HG02642 (cell line): ENCODE measurements around the gene TMEFF1.
"Not testable (repeated sequence)": the region's sequence is repeated elsewhere in the genome, so short reads cannot be mapped to it uniquely, and the experiment has no call there.

Experiments
- ATAC-seq: cut with Tn5 transposase; IDR thresholded peaks from one replicate; pipeline ENCODE4 v1.9.1; 2021; ENCODE audit warnings: mild to moderate bottlenecking; ENCODE audit not compliant: unreplicated experiment, poor library complexity

Gene TMEFF1

GRCh38 chr9:100486479-100487176 lies 13.7 kb downstream of the TMEFF1 start:
- ATAC-seq = no peak

DNA sequence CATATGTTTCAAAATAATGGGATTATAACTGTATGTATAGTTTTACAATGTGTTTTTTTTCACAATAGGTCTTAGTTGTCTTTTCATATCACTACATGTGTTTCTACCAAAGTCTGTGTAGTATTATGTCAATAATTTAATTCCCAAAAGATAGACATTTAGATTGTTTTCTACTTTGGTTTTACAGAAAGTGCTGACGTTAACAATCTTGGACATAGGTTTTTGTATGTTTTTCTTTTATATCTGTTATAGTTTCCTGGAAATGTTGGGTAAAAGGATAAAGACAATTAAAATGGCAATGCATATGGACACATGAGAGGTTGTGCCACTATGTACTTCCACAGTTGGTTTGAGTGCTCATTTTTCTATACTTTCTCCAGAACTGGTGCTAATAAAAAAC lies 15.2 kb downstream of the TMEFF1 start:
- no peak for ATAC-seq

DNA sequence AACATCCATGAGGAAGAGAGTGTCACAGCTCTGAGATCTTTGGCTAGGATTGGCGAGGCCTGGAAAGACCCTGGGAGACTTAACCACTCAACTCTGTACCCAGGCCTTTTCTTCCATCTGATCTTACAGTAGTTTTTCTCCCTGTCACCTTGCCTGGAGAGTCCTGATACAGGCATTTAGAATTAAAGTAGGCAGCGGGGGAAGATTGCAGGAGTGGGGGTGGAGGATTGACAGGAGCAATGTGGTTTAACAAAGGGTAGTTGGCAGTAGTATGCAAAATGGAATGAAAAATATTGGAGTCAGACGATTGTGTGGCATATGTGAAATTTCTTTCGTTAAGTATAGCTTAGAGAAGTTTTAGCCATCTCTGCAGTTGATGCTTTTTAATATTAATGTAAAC lies 16.9 kb downstream of the TMEFF1 start:
- ATAC-seq = no peak

- no peak for ATAC-seq
These were observed 20.0 kb downstream of the TMEFF1 start for GRCh38 chr9:100492952-100493351.

DNA sequence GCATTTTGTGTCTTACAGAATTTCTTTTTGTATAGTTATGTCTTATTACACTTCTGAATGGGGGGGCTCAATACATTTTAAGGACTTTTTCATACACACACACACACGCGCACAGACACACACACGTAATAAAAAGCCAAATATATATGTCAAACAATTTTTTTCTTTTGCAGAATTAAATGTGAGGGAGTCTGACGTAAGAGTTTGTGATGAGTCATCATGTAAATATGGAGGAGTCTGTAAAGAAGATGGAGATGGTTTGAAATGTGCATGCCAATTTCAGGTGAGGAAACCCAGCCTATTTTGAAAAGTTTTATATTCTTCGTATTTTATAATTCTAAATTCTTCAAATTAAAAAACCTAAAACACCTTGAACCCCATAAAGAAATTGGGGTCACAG lies 25.6 kb downstream of the TMEFF1 start:
- no peak for ATAC-seq

DNA sequence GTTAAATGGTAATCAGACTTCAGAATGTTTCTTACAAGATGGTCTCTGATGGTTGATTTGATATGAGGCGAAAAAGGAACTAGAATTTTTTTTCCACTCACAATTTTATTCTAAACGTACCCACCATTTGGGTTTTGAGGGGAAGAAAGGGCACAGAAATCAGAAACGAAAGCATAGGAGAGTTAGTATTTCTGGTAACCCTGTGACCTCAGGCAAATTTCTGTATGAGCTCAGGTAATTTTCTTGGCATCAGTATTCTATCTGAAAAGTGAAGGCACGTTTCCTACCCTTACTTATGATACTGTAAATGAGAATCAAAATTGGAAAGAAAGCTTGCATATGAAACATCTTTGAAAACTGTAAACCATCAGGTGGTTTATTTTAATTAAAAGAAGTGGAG lies 26.5 kb downstream of the TMEFF1 start:
- ATAC-seq = no peak

- no peak for ATAC-seq
These were observed 26.9 kb downstream of the TMEFF1 start for GRCh38 chr9:100499866-100500265.

GRCh38 chr9:100505564-100506159 lies 32.7 kb downstream of the TMEFF1 start:
- ATAC-seq = peak; percentile 70

DNA sequence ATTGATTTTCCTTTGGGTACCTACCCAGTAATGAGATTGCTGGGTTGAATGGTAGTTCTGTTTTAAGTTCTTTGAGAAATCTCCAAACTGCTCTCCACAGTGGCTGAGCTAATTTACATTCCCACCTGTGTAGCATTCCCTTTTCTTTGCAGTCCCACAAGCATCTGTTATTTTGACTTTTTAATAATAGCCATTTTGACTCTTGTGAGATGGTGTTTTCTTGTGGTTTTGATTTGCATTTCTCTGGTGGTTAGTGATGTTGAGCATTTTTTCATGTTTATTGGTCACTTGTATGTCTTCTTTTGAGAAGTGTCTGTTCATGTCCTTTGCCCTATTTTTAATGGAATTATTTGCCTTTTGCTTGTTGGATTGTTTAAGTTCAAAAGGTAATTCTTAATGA lies 34.4 kb downstream of the TMEFF1 start:
- ATAC-seq = not testable (repeated sequence)

- ATAC-seq = no peak
These were observed 38.3 kb downstream of the TMEFF1 start for GRCh38 chr9:100511205-100511604.

DNA sequence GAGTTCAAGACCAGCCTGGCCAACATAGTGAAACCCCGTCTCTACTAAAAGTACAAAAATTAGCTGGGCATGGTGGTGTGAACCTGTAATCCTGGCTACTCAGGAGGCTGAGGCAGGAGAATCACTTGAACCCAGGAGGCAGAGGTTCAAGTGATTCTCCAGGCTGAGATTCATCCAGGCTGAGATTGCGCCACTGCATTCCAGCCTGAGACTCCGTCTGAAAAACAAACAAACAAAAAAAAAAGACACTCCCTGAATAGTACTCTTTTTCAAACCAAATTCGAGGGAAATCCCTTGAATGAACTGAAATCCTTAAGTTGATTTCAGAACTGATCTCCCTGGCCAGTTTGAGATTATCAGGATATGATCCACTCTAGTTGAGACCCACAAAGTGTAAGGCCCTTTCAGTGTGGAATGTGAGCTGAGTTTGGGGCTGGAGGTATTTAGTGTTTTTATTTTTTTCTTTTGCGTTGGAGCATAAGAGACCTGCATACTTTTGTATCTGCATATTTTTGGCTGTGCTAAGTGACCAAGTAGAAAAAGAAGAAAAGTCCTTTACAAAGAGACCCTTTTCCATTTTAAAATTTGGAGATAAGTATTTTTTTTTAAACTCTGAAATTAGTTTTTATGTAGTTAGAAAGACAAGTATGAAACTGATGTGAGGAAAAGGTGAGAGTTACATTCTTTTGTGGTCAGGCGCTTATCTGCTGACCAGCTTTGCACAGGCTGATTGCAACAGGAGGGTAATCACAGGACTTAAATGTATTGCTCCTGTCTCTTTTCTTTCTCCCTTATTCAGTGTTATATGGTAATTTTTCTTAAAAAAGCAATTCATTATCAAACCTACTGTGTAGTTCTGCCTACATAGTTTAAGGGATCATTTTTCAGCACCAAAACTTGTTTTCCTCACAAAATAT lies 42.9 kb downstream of the TMEFF1 start:
- ATAC-seq = no peak

DNA sequence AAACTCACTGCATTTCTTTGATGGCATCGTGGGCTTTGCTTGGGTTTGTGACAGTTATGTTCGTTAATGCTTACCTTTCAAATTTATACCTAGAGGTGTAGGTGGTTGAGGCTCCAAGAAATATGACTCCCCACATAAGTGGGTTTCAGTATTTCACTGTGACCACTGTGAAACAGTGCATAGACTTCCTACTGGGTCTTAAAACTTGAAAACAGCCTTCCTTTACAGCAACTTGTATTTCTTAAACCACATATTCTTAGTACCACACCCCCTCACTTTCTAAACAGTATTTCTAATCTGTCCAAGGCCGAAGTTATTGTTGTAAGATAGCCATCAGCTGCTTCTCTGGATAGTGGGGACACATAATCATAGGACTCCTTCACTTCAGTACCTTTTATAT lies 48.3 kb downstream of the TMEFF1 start:
- no peak for ATAC-seq

DNA sequence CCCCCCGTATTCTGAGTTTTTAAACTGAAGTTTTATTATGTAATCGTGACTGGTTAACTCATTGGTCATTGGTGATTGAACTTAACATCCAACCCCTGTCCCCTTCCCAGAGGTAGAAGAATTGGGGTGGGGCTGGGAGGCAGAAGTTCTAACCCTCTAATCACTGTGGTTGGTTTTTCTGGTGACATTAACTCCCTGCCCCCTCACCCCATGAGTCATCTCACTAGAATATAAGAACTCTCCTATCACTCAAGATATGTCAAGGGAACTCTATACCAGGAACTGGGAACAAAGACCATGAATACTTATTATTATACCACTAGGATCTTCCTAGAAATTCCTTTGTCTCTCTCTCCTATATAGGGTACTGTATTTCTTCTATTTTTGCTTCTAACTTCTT lies 52.6 kb downstream of the TMEFF1 start:
- no peak for ATAC-seq

DNA sequence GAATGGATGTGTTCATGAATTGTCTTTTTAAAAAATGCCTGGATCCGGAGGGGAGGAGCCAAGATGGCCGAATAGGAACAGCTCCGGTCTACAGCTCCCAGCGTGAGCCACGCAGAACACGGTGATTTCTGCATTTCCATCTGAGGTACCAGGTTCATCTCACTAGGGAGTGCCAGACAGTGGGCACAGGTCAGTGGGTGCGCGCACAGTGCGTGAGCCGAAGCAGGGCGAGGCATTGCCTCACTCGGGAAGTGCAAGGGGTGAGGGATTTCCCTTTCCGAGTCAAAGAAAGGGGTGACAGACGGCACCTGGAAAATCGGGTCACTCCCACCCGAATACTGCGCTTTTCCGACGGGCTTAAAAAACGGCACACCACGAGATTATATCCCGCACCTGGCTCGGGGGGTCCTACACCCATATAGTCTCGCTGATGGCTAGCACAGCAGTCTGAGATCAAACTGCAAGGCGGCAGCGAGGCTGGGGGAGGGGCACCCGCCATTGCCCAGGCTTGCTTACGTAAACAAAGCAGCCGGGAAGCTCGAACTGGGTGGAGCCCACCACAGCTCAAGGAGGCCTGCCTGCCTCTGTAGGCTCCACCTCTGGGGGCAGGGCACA lies 54.3 kb downstream of the TMEFF1 start:
- not testable (repeated sequence) for ATAC-seq

- no peak for ATAC-seq
These were observed 61.5 kb downstream of the TMEFF1 start for GRCh38 chr9:100534401-100534800.

DNA sequence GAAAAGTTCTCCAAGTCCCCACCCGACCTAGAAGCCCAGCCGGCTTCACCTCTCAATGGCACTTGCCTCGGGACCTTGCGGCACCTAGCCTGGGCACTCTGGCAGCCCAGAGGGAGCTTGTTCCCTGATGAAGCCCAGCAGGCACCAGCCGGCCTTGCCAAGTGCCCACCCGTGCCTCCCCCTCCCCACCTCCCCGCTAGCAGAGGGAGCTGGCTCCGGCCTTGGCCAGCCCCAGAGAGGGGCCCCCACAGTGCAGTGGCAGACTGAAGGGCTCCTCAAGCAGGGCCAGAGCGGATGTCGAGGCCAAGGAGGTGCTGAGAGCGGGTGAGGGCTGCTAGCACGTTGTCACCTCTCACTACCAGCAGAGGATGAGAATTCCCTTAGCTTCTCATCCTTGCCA lies 67.4 kb downstream of the TMEFF1 start:
- no peak for ATAC-seq

- no peak for ATAC-seq
These were observed 76.1 kb downstream of the TMEFF1 start for GRCh38 chr9:100549048-100549447.

GRCh38 chr9:100554935-100555401 lies 82.0 kb downstream of the TMEFF1 start:
- peak; percentile 42 for ATAC-seq

- peak; percentile 54 for ATAC-seq
These were observed 82.5 kb downstream of the TMEFF1 start for GRCh38 chr9:100555471-100555870.

DNA sequence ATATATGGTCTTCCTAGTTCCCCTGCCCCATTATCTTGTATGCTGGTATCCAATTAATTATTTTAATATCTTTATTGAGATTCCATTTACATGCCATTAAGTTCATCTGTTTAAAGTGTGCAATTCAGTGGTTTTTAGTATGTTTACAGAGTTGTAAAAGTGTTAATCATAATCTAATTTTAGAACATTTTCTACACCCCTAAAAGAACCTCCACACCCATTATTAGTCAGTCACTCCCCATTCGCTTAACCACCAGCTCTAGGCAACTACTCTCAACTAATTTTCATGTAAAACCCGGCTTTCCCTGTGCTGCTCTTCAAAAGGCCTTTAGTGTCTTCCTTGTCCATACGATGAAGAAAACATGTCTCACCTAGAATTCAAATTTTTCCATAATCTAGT lies 84.1 kb downstream of the TMEFF1 start:
- ATAC-seq = no peak

GRCh38 chr9:100561256-100561655 lies 88.3 kb downstream of the TMEFF1 start:
- no peak for ATAC-seq
